ENCODE measurements around the gene LZTR1.

GRCh38 chr22:20959578-20960461 is 22.3 kb upstream of the LZTR1 start:
- TF ChIP-seq CTCF (IDR thresholded peaks at IDR 0.05) (no peak), POLR2AphosphoS5 (IDR thresholded peaks at IDR 0.05) (no peak), POLR2A (IDR thresholded peaks at IDR 0.05) (no peak)

Measured in transverse colon (tissue), 4 donors.